Neural progenitor cell (in vitro differentiated cells): ENCODE results near the gene GBP4. TPM values are rescaled to one million over a fixed set of nuclear protein-coding genes. Genes with fewer than 3 reads are reported as not detected.
A peak's percentile ranks its signal among the peaks of the same experiment; 100 is the strongest.

ENCODE experiments used
- DNase-seq: peaks from one replicate; pipeline ENCODE4 v3.0.0-alpha.2; 2016; ENCODE audit warnings: low spot score
- H2AFZ ChIP-seq: fragments of 200-600 bp; sonication (generic); replicated peaks from 2 replicates; pipeline ENCODE4 v1.6.1; 2016; ENCODE audit warnings: antibody characterized with exemption
- H3F3A ChIP-seq: fragments of 200-600 bp; sonication (generic); 2 replicates; pipeline ENCODE4 v1.6.1; 2016; ENCODE audit warnings: antibody characterized with exemption, low read depth
- H3K27ac ChIP-seq: fragments of 200-600 bp; sonication (generic); 2 replicates; pipeline ENCODE4 v1.5.1; 2016; ENCODE audit warnings: mild to moderate bottlenecking
- H3K27me3 ChIP-seq: fragments of 200-600 bp; sonication (generic); 2 replicates; pipeline ENCODE4 v1.6.1; 2016; ENCODE audit warnings: mild to moderate bottlenecking, moderate library complexity
- H3K36me3 ChIP-seq: fragments of 200-600 bp; sonication (generic); 2 replicates; pipeline ENCODE4 v1.5.1; 2016
- H3K4me1 ChIP-seq: fragments of 200-600 bp; sonication (generic); 2 replicates; pipeline ENCODE4 v1.6.1; 2016; ENCODE audit warnings: mixed run types
- H3K4me2 ChIP-seq: fragments of 200-600 bp; sonication (generic); 2 replicates; pipeline ENCODE4 v1.6.1; 2016
- H3K4me3 ChIP-seq: fragments of 200-600 bp; sonication (generic); 2 replicates; pipeline ENCODE4 v1.5.1; 2016
- H3K79me2 ChIP-seq: fragments of 200-600 bp; sonication (generic); 2 replicates; pipeline ENCODE4 v1.6.1; 2016; ENCODE audit warnings: low read depth
- H3K9ac ChIP-seq: fragments of 200-600 bp; sonication (generic); 2 replicates; pipeline ENCODE4 v1.6.1; 2016
- H3K9me3 ChIP-seq: fragments of 200-600 bp; sonication (generic); 2 replicates; pipeline ENCODE4 v1.5.1; 2016; ENCODE audit warnings: low read depth
- H4K20me1 ChIP-seq: fragments of 200-600 bp; sonication (generic); 2 replicates; pipeline ENCODE4 v1.6.1; 2016; ENCODE audit warnings: low read depth
- H3K27ac Mint-ChIP-seq: 3 replicates; pipeline ENCODE4 v1.8.0; 2021; ENCODE audit warnings: mixed read lengths
- H3K27me3 Mint-ChIP-seq: 2 replicates; pipeline ENCODE4 v1.8.0; 2022; ENCODE audit warnings: low read depth, mild to moderate bottlenecking, inconsistent platforms, moderate library complexity, mixed read lengths; ENCODE audit not compliant: insufficient read depth
- H3K36me3 Mint-ChIP-seq: 3 replicates; pipeline ENCODE4 v1.8.0; 2021; ENCODE audit warnings: mixed read lengths
- H3K4me1 Mint-ChIP-seq: 3 replicates; pipeline ENCODE4 v1.8.0; 2021; ENCODE audit warnings: mixed read lengths
- H3K4me3 Mint-ChIP-seq: 3 replicates; pipeline ENCODE4 v1.8.0; 2021; ENCODE audit warnings: mild to moderate bottlenecking, moderate library complexity, mixed read lengths
- H3K9me3 Mint-ChIP-seq: 3 replicates; pipeline ENCODE4 v1.8.0; 2020; ENCODE audit warnings: mixed read lengths
- CTCF ChIP-seq: fragments of 200-600 bp; sonication (generic); IDR thresholded peaks from 2 replicates; pipeline ENCODE4 v1.5.1; 2017; ENCODE audit warnings: antibody characterized with exemption, mild to moderate bottlenecking
- EZH2 ChIP-seq: fragments of 200-600 bp; sonication (generic); IDR thresholded peaks from 2 replicates; pipeline ENCODE4 v1.6.1; 2017; ENCODE audit warnings: antibody characterized with exemption, mild to moderate bottlenecking, moderate library complexity
- EZH2phosphoT487 ChIP-seq: fragments of 200-600 bp; sonication (generic); IDR thresholded peaks from 2 replicates; pipeline ENCODE4 v1.6.1; 2017; ENCODE audit warnings: antibody characterized with exemption
- total RNA-seq: library from RNA; depleted of rRNA; stranded (reverse); fragments of >200 nt; gene quantifications from 2 replicates; pipeline ENCODE4 v1.2.3, GENCODE V29; 2015; ENCODE audit warnings: low replicate concordance

Gene GBP4
- total RNA-seq, 1 donor from 2014 or later = not detected

DNA sequence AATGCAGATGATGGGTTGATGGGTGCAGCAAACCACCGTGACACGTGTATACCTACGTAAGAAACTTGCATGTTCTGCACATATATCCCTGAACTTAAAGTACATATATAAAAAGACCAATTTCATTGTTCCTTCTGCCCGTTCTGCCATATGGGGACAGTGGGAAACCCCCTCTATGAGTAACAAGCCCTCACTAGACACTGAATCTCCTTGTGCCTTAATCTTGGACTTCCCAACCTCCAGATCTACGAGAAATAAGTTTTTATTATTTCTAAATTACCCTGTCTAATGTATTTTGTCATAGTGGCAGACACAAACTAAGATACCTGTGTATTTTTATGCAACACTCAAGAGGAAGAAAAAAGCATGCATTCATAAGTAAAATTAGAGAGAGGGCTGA lies 32.9 kb downstream of the GBP4 start:
- no peaks in the 10 kb centered on the region for H3K9me3 ChIP-seq
- no peak overlapping the region for H3K9ac ChIP-seq
- no peaks in the 10 kb centered on the region for H3K4me1 ChIP-seq
- H2AFZ ChIP-seq = no peak overlapping the region
- TF ChIP-seq CTCF (no peak), EZH2phosphoT487 (no peak), EZH2 (no peak)
- no peak overlapping the region for H3K27ac Mint-ChIP-seq
- peaks cover 3% of the 10 kb centered on the region for H3K27me3 Mint-ChIP-seq
- no peak overlapping the region for H3K4me3 Mint-ChIP-seq
- no peaks in the 10 kb centered on the region for H3K36me3 ChIP-seq
- no peaks in the 10 kb centered on the region for H4K20me1 ChIP-seq
- DNase-seq = no peak
- no peaks in the 10 kb centered on the region for H3K36me3 Mint-ChIP-seq
- H3K4me1 Mint-ChIP-seq = no peaks in the 10 kb centered on the region
- no peaks in the 10 kb centered on the region for H3F3A ChIP-seq
- H3K27me3 ChIP-seq = no peaks in the 10 kb centered on the region
- H3K4me2 ChIP-seq = no peak overlapping the region
- H3K4me3 ChIP-seq = no peak overlapping the region
- H3K79me2 ChIP-seq = no peaks in the 10 kb centered on the region
- H3K9me3 Mint-ChIP-seq = no peaks in the 10 kb centered on the region
- H3K27ac ChIP-seq = no peak overlapping the region

DNA sequence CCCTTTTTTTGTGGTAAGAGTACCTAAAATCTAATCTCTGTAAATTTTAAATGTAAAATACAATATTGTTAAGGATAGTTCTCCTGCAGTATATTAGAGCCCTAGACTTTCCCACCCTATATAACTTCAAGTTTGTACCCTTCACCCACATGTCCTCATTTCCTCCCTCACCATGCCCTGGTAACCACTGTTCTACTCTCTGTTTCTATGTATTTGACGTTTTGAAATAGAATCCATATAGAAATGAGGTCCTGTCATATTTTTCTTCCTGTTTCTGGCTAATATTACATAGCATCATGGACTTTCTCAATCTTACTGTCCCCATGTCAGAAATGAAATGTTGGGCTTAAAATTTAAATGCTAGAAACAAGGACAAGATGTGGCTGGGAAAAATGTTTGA lies 47.7 kb downstream of the GBP4 start:
- DNase-seq = no peak
- Histone ChIP-seq H2AFZ (no peak overlapping the region), H3K4me1 (no peaks in the 10 kb centered on the region), H3K9me3 (no peaks in the 10 kb centered on the region), H3K79me2 (no peaks in the 10 kb centered on the region), H3F3A (no peaks in the 10 kb centered on the region), H3K36me3 (no peaks in the 10 kb centered on the region), H3K27ac (no peak overlapping the region), H3K4me3 (no peak overlapping the region), H4K20me1 (no peaks in the 10 kb centered on the region), H3K4me2 (no peak overlapping the region), H3K9ac (no peak overlapping the region), H3K27me3 (no peaks in the 10 kb centered on the region)
- H3K27me3 Mint-ChIP-seq = peaks cover 2% of the 10 kb centered on the region
- H3K9me3 Mint-ChIP-seq = no peaks in the 10 kb centered on the region
- TF ChIP-seq CTCF = no peak
- no peak for TF ChIP-seq EZH2
- TF ChIP-seq EZH2phosphoT487 = no peak
- H3K4me1 Mint-ChIP-seq = no peaks in the 10 kb centered on the region
- no peaks in the 10 kb centered on the region for H3K36me3 Mint-ChIP-seq
- H3K4me3 Mint-ChIP-seq = no peak overlapping the region
- no peak overlapping the region for H3K27ac Mint-ChIP-seq

- H3K27me3 ChIP-seq = no peaks in the 10 kb centered on the region
- H3K4me3 Mint-ChIP-seq = no peak overlapping the region
Observed at GRCh38 chr1:89149976-89150375, 48.8 kb downstream of the GBP4 start.

DNA sequence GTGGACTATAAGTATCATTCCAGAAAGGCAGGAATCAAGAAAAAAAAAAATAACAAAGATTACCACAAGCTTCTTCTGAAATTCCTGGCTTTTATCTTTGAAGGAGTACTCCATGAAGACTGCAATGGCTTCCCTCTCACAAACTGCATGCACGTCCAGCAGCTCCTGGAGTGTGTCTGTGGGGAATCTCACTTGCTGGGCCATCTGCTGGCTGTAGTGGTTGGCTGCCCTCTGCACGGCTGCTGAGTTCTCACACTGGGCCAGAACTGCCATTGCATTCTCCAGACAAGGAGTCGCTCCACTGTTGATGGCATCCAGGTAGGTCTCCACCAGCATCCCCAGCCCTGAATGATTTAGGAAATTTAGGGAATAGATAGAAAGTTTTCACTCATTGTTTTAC lies 49.5 kb downstream of the GBP4 start:
- peak; percentile 49 for DNase-seq
- Mint-ChIP-seq H3K9me3 (no peaks in the 10 kb centered on the region), H3K4me1 (no peaks in the 10 kb centered on the region), H3K27ac (no peak overlapping the region), H3K36me3 (no peaks in the 10 kb centered on the region), H3K27me3 (peaks cover 2% of the 10 kb centered on the region), H3K4me3 (no peak overlapping the region)
- Histone ChIP-seq H2AFZ (peak overlapping the region; percentile 40), H3F3A (no peaks in the 10 kb centered on the region), H3K27ac (no peak overlapping the region), H3K79me2 (no peaks in the 10 kb centered on the region), H3K4me1 (no peaks in the 10 kb centered on the region), H3K4me2 (no peak overlapping the region), H3K9me3 (no peaks in the 10 kb centered on the region), H3K36me3 (no peaks in the 10 kb centered on the region), H3K27me3 (no peaks in the 10 kb centered on the region), H3K9ac (no peak overlapping the region), H4K20me1 (no peaks in the 10 kb centered on the region), H3K4me3 (no peak overlapping the region)
- TF ChIP-seq CTCF = peak; percentile 32
- no peak for TF ChIP-seq EZH2

More at GRCh38 chr1:89149976-89150375, 48.8 kb downstream of the GBP4 start:
- H3K36me3 ChIP-seq = no peaks in the 10 kb centered on the region
- no peaks in the 10 kb centered on the region for H3F3A ChIP-seq
- no peaks in the 10 kb centered on the region for H4K20me1 ChIP-seq
- Mint-ChIP-seq H3K27ac (no peak overlapping the region), H3K36me3 (no peaks in the 10 kb centered on the region), H3K9me3 (no peaks in the 10 kb centered on the region), H3K27me3 (peaks cover 2% of the 10 kb centered on the region), H3K4me1 (no peaks in the 10 kb centered on the region)
- H3K4me2 ChIP-seq = no peak overlapping the region
- H3K4me3 ChIP-seq = no peak overlapping the region
- no peak for DNase-seq
- no peaks in the 10 kb centered on the region for H3K9me3 ChIP-seq
- H3K4me1 ChIP-seq = no peaks in the 10 kb centered on the region
- H3K9ac ChIP-seq = no peak overlapping the region
- no peaks in the 10 kb centered on the region for H3K79me2 ChIP-seq
- H3K27ac ChIP-seq = no peak overlapping the region
- H2AFZ ChIP-seq = peak overlapping the region; percentile 30
- TF ChIP-seq EZH2phosphoT487 = no peak
- TF ChIP-seq EZH2 = no peak
